ENCODE measurements around the gene ZMYND8. TPM values are rescaled to one million over a fixed set of nuclear protein-coding genes. Genes with fewer than 3 reads are reported as not detected.

Gene ZMYND8
- polyA plus RNA-seq, 3 donors = 1.4 to 13.8 (median 5.8) TPM

DNA sequence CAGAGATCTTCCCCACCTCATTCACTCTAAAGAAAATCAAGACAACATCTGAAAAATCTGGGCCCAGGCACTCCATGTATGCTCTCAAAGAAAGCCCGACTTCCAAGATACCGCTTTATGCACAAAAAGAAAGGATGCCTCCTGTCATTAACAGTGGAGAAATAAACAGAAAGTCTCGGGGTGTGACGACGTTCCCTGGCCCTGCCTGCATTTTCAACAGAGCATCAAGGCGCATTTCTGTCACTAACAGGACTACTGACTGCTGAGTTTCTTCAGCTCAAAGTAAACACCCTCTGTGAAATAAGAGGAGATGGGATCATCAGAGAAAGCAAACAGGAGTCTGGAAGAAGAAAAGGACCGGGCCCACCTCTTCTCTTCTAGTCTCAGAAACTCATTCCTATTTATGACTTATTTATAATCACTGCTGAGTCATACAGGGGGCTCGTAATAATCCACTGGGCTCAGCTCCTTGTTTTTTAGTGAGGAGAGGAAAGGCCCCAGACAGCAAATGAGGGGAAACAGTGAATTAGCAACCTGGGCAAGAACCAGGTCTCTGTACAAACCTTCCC, 99.7 kb downstream of the ZMYND8 start:
- Mint-ChIP-seq H3K27me3 (ENCODE audit: low read depth in 3 of 3) (no peaks in the 10 kb centered on the region), H3K4me3 (no peak overlapping the region), H3K36me3 (peaks cover 57 to 89% of the 10 kb centered on the region in 2 donors), H3K27ac (peak overlapping the region in 2 of 7 donors; percentile 34 to 79), H3K4me1 (peaks cover 5% of the 10 kb centered on the region), H3K9me3 (no peaks in the 10 kb centered on the region)
- Histone ChIP-seq H3K4me1 (ENCODE audit: control insufficient read depth in 1 of 2, insufficient read depth in 2 of 2, low read length in 2 of 2) (no peaks in the 10 kb centered on the region), H3K9ac (ENCODE audit: insufficient read depth, low read length, poor library complexity, severe bottlenecking) (no peak overlapping the region), H3K36me3 (replicated peaks in 1 of 2; ENCODE audit: control insufficient read depth in 1 of 2, insufficient read depth in 2 of 2, low read length in 2 of 2) (peaks cover 45 to 92% of the 10 kb centered on the region in 2 donors), H2AFZ (ENCODE audit: insufficient read depth, low read depth, low read length, poor library complexity, severe bottlenecking) (no peak overlapping the region), H3K9me3 (replicated peaks in 1 of 2; ENCODE audit: control insufficient read depth in 1 of 2, insufficient read depth in 1 of 2, low read length in 2 of 2) (no peaks in the 10 kb centered on the region), H4K20me1 (ENCODE audit: insufficient read depth, low read length) (peaks cover 40% of the 10 kb centered on the region), H3K27ac (ENCODE audit: low read depth in 1 of 2, low read length in 2 of 2) (no peak overlapping the region), H3K79me2 (ENCODE audit: insufficient read depth, low read length) (peaks cover 10% of the 10 kb centered on the region), H3K4me3 (replicated peaks in 1 of 3; ENCODE audit: low read depth in 2 of 3, low read length in 3 of 3) (no peak overlapping the region), H3K4me2 (replicated peaks; ENCODE audit: extremely low read depth, low read length, poor library complexity, severe bottlenecking) (no peak overlapping the region), H3K27me3 (ENCODE audit: control insufficient read depth in 2 of 2, insufficient read depth in 2 of 2, low read length in 2 of 2) (no peaks in the 10 kb centered on the region)
- no peak for DNase-seq
- 100% methylated on average over 2 of the region's 8 CpGs for WGBS (ENCODE audit: insufficient coverage)
- TF ChIP-seq CTCF (IDR thresholded peaks at IDR 0.05) = no peak
- intact Hi-C loops (cut with micrococcal nuclease) = no loop called here

GRCh38 chr20:47253872-47254271, 102.6 kb downstream of the ZMYND8 start:
- H3K4me1 Mint-ChIP-seq = peaks cover 3% of the 10 kb centered on the region
- no peak overlapping the region for H3K9ac ChIP-seq (ENCODE audit: insufficient read depth, low read length, poor library complexity, severe bottlenecking)
- H3K27ac Mint-ChIP-seq = no peak overlapping the region
- no peak overlapping the region for H3K4me3 Mint-ChIP-seq
- WGBS (ENCODE audit: insufficient coverage) = 100% methylated on average over 5 of the region's 6 CpGs
- intact Hi-C loops (cut with micrococcal nuclease) = no loop called here
- no peaks in the 10 kb centered on the region for H3K9me3 ChIP-seq (replicated peaks in 1 of 2; ENCODE audit: control insufficient read depth in 1 of 2, insufficient read depth in 1 of 2, low read length in 2 of 2)
- no peak overlapping the region for H3K4me2 ChIP-seq (replicated peaks; ENCODE audit: extremely low read depth, low read length, poor library complexity, severe bottlenecking)
- no peak for TF ChIP-seq CTCF (IDR thresholded peaks at IDR 0.05)
- peaks cover 25% of the 10 kb centered on the region for H4K20me1 ChIP-seq (ENCODE audit: insufficient read depth, low read length)
- H3K27ac ChIP-seq (ENCODE audit: low read depth in 1 of 2, low read length in 2 of 2) = no peak overlapping the region
- no peaks in the 10 kb centered on the region for H3K9me3 Mint-ChIP-seq
- H3K4me3 ChIP-seq (replicated peaks in 1 of 3; ENCODE audit: low read depth in 2 of 3, low read length in 3 of 3) = no peak overlapping the region
- H2AFZ ChIP-seq (ENCODE audit: insufficient read depth, low read depth, low read length, poor library complexity, severe bottlenecking) = no peak overlapping the region
- peaks cover 53 to 92% of the 10 kb centered on the region in 2 donors for H3K36me3 ChIP-seq (replicated peaks in 1 of 2; ENCODE audit: control insufficient read depth in 1 of 2, insufficient read depth in 2 of 2, low read length in 2 of 2)
- no peaks in the 10 kb centered on the region for H3K4me1 ChIP-seq (ENCODE audit: control insufficient read depth in 1 of 2, insufficient read depth in 2 of 2, low read length in 2 of 2)
- no peaks in the 10 kb centered on the region for H3K27me3 ChIP-seq (ENCODE audit: control insufficient read depth in 2 of 2, insufficient read depth in 2 of 2, low read length in 2 of 2)
- DNase-seq = no peak
- peaks cover 57 to 89% of the 10 kb centered on the region in 2 donors for H3K36me3 Mint-ChIP-seq
- peaks cover 5% of the 10 kb centered on the region for H3K79me2 ChIP-seq (ENCODE audit: insufficient read depth, low read length)
- no peaks in the 10 kb centered on the region for H3K27me3 Mint-ChIP-seq (ENCODE audit: low read depth in 3 of 3)

Data from CD14-positive monocyte (primary cell).